GM12873 (cell line): ENCODE measurements around the gene EFR3B.

Experiments used
- CTCF ChIP-seq: IDR thresholded peaks from 2 replicates; pipeline ENCODE4 v1.5.1; 2012; ENCODE audit warnings: low read depth, mild to moderate bottlenecking, moderate library complexity, low read length, control low read depth; ENCODE audit not compliant: insufficient read depth; ENCODE audit errors: missing control alignments

EFR3B gene

GRCh38 chr2:25098670-25099486, 57.0 kb downstream of the EFR3B start:
- no peak for TF ChIP-seq CTCF

GRCh38 chr2:25103287-25103871, 61.5 kb downstream of the EFR3B start:
- TF ChIP-seq CTCF, result no peak

- TF ChIP-seq CTCF, result no peak
These were observed 62.9 kb downstream of the EFR3B start for GRCh38 chr2:25104736-25105135.

GRCh38 chr2:25105336-25106085, 63.6 kb downstream of the EFR3B start:
- no peak for TF ChIP-seq CTCF

- no peak for TF ChIP-seq CTCF
These were observed 67.9 kb downstream of the EFR3B start for GRCh38 chr2:25109822-25110221.

GRCh38 chr2:25112113-25112512, 70.2 kb downstream of the EFR3B start:
- TF ChIP-seq CTCF, result no peak

GRCh38 chr2:25115249-25115883, 73.5 kb downstream of the EFR3B start:
- TF ChIP-seq CTCF, result no peak
